Peyer's patch (tissue), 4 donors: Measurements from ENCODE around the gene MYPN.

Experiments
- POLR2A ChIP-seq, 2 donors: fragments of 450-650 bp; IDR thresholded peaks; one replicate each; pipeline ENCODE4 v1.5.1; 2017; ENCODE audit warnings: antibody characterized with exemption in 2 of 2, mild to moderate bottlenecking in 2 of 2, moderate library complexity in 2 of 2
- TF ChIP-seq, protein P1 (sequence below), 6 experiments: fragments of 450-650 bp in 4 of 6; fragments of 200-600 bp in 2 of 6; sonication (generic) in 1 of 6; IDR thresholded peaks; one replicate each; pipeline ENCODE4 v1.5.1; 2017 to 2019; ENCODE audit warnings: antibody characterized with exemption in 6 of 6, mild to moderate bottlenecking in 3 of 6, moderate library complexity in 1 of 6

GRCh38 chr10:68231106-68231816 lies 122.0 kb downstream of the MYPN start:
- no peak for TF ChIP-seq POLR2A (IDR thresholded peaks at IDR 0.05)
- TF ChIP-seq, protein P1, sequence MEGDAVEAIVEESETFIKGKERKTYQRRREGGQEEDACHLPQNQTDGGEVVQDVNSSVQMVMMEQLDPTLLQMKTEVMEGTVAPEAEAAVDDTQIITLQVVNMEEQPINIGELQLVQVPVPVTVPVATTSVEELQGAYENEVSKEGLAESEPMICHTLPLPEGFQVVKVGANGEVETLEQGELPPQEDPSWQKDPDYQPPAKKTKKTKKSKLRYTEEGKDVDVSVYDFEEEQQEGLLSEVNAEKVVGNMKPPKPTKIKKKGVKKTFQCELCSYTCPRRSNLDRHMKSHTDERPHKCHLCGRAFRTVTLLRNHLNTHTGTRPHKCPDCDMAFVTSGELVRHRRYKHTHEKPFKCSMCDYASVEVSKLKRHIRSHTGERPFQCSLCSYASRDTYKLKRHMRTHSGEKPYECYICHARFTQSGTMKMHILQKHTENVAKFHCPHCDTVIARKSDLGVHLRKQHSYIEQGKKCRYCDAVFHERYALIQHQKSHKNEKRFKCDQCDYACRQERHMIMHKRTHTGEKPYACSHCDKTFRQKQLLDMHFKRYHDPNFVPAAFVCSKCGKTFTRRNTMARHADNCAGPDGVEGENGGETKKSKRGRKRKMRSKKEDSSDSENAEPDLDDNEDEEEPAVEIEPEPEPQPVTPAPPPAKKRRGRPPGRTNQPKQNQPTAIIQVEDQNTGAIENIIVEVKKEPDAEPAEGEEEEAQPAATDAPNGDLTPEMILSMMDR (IDR thresholded peaks at IDR 0.05), result peak in 2 of 6 experiments; percentile 15 to 39
